Measurements from ENCODE around the gene RRP15.

The RRP15 gene

DNA sequence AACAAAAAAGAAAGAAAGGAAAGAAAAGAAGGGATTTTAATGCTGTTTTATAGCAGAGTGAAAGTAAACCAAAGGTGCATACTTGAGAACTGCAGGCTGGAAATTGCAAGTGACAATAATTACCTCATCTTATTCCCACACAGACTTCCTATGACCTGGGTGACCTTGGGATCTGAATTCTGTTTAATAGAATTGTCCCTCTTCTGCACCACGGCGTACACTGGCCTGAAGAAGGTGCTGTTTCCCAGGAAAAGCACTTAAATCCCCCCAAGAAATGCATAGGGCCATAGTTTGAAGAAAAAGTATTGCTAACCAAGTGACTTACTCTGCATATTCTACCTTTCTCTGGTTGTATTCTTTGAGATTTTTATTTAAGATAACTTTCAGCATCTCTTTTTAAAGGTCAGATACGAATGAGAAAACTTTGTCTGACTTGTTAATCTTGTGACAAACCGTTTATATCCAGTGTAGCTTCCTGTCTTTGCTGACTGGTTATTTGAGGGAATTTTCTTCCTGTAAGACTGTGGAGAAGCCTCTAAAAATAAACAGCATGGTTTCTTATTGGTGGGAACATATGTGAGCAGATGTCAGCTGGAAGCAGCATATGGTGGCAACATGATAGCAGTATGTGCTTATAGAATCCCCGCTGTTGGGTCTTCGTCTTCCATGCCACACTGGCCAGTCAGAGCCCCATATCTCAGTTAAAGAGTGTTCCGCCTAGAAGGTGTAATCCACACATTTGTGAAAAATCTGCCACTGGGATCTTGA lies 76.4 kb downstream of the RRP15 start:
- Histone ChIP-seq H3K4me1 (ENCODE audit: control insufficient read depth, insufficient read depth, low read length) (no peaks in the 10 kb centered on the region), H3K4me3 (ENCODE audit: low read length) (no peak overlapping the region), H3K27ac (ENCODE audit: low read length) (no peak overlapping the region), H3K27me3 (ENCODE audit: control insufficient read depth, insufficient read depth, low read length) (no peaks in the 10 kb centered on the region), H3K36me3 (ENCODE audit: control insufficient read depth, insufficient read depth, low read length) (no peaks in the 10 kb centered on the region), H3K9me3 (ENCODE audit: control insufficient read depth, insufficient read depth, low read length) (no peaks in the 10 kb centered on the region)
- DNase-seq (ENCODE audit: low read depth, low spot score): no peak
- WGBS (ENCODE audit: insufficient coverage, insufficient read length): no CpG with 5 or more reads among the region's 7 CpGs

DNA sequence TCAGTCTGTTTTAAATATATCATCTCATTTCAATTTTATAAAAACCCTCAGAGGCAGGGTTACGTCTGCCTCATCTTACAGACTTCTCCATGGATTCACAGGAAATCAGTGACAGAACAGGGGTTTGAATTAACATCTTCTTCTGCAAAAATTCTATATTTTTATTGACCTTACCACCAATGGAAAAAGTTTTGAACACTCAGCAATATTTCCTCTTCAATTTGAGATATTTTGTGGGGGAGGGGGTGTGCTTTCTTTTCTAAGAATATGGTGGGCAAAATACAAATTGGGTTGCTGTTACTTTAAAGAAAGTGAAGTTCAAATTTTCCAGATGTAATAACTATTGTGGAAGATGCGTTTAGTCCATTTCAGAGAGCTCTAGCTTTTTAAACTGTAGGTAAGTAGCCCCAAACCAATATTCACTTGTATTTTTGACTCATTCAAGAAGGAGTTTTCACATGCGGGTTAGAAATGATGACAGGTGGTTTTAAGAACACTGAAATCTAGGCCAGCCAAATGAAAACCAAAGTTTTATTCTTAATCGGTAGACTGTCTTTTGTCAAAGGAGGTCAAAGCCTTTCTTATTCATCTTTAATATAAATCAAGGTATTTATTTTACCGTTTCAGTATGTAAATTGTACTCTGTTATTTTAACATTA lies 77.5 kb downstream of the RRP15 start:
- no peak for DNase-seq (ENCODE audit: low read depth, low spot score)
- Histone ChIP-seq H3K4me3 (ENCODE audit: low read length) (no peak overlapping the region), H3K27me3 (ENCODE audit: control insufficient read depth, insufficient read depth, low read length) (no peaks in the 10 kb centered on the region), H3K9me3 (ENCODE audit: control insufficient read depth, insufficient read depth, low read length) (no peaks in the 10 kb centered on the region), H3K4me1 (ENCODE audit: control insufficient read depth, insufficient read depth, low read length) (no peaks in the 10 kb centered on the region), H3K27ac (ENCODE audit: low read length) (no peak overlapping the region), H3K36me3 (ENCODE audit: control insufficient read depth, insufficient read depth, low read length) (no peaks in the 10 kb centered on the region)
- no CpG with 5 or more reads among the region's 5 CpGs for WGBS (ENCODE audit: insufficient coverage, insufficient read length)

DNA sequence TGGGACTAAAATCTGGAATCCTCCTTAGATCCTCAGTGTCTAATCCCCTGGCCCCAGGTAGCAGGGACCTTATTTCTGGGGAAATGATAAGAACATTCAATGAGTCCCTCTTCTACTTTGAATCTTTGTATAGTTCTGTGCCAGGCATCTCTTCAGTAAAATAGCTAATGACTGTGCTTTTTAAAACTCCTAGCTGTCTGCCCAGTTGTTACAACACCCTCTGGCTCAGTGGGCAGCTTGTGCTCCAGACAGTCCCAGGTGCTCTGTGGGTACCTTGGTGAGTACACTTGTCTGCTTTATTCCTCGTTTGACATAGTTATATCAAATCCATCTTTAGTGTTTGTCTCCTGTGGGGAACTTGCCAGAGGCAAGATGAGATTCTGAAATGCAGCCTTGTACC lies 78.0 kb downstream of the RRP15 start:
- H3K27me3 ChIP-seq (ENCODE audit: control insufficient read depth, insufficient read depth, low read length): no peaks in the 10 kb centered on the region
- H3K9me3 ChIP-seq (ENCODE audit: control insufficient read depth, insufficient read depth, low read length): no peaks in the 10 kb centered on the region
- no peak overlapping the region for H3K27ac ChIP-seq (ENCODE audit: low read length)
- no CpG with 5 or more reads among the region's 1 CpG for WGBS (ENCODE audit: insufficient coverage, insufficient read length)
- H3K4me1 ChIP-seq (ENCODE audit: control insufficient read depth, insufficient read depth, low read length): no peaks in the 10 kb centered on the region
- H3K4me3 ChIP-seq (ENCODE audit: low read length): no peak overlapping the region
- H3K36me3 ChIP-seq (ENCODE audit: control insufficient read depth, insufficient read depth, low read length): no peaks in the 10 kb centered on the region
- DNase-seq (ENCODE audit: low read depth, low spot score): no peak

DNA sequence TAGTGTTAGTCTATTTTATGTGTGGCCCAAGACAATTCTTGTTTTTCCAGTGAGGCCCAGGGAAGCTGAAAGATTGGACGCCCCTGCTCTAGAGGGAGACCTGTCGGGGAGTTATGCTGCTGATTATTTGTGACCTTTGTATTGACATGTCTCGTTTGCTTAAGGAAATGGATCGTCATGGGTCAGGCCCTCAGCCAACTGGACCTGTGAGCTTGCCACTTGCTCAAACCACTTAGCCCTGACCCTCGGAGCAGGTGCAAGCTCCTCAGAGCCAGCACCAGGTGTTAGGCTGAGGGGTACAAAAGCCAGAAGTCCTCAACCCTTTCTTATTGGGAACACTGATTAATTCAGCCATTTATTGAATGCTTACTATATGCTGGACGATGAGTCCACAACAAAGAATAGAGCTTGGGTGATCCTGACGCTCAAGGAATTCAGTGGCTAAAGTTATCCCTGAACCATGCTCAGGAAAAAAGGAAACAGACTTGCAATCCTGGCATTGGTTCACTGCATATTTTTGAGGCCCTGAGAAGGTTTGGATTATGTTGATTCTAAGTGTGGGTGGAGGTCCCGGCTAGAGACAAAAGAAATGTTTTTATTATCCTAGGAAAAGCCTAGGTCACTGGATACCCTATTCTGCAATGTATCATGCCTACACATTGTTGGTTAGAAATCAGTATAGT lies 79.1 kb downstream of the RRP15 start:
- Histone ChIP-seq H3K4me1 (ENCODE audit: control insufficient read depth, insufficient read depth, low read length) (no peaks in the 10 kb centered on the region), H3K9me3 (ENCODE audit: control insufficient read depth, insufficient read depth, low read length) (no peaks in the 10 kb centered on the region), H3K4me3 (ENCODE audit: low read length) (no peak overlapping the region), H3K27me3 (ENCODE audit: control insufficient read depth, insufficient read depth, low read length) (no peaks in the 10 kb centered on the region), H3K36me3 (ENCODE audit: control insufficient read depth, insufficient read depth, low read length) (no peaks in the 10 kb centered on the region), H3K27ac (ENCODE audit: low read length) (no peak overlapping the region)
- WGBS (ENCODE audit: insufficient coverage, insufficient read length): no CpG with 5 or more reads among the region's 8 CpGs
- DNase-seq (ENCODE audit: low read depth, low spot score): no peak

DNA sequence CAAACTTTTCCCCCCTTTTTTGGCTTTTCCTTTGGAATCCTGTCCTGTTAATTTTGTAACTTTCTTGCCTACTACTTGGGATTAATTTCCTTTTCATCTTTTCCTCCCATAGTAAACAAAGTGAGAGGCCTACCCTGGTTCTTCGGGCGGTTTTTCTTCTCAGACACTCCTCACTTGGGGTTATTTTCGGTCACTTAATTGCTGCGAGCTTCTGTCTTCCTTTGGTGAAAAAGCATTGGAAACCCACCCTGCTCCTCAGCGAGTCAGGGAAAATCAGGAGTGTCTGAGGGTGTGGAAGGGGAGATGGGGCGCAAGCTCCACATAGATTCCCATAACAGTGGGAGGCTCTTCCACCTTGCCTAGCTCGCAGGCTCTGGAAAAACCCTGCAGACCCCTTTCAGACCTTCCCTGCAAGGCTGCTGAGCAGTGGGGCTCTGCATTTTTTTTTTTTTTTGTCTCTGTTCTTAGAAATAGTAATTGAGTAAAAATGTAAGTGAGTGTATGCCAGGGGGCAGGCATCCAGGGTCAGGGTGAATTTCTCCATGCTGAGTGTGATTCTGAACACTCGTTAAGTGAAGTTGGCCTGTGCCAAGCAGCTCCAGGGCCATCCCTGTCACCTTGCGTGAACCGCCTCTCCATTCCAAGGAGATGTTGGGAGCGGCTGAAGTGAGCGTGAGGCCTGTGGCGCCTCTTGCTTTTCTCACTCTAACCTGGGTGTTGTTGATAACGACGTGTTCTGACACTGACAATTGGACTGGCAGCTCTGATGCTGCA lies 80.3 kb downstream of the RRP15 start:
- Histone ChIP-seq H3K4me3 (ENCODE audit: low read length) (no peak overlapping the region), H3K36me3 (ENCODE audit: control insufficient read depth, insufficient read depth, low read length) (no peaks in the 10 kb centered on the region), H3K9me3 (ENCODE audit: control insufficient read depth, insufficient read depth, low read length) (no peaks in the 10 kb centered on the region), H3K27me3 (ENCODE audit: control insufficient read depth, insufficient read depth, low read length) (no peaks in the 10 kb centered on the region), H3K27ac (ENCODE audit: low read length) (no peak overlapping the region), H3K4me1 (ENCODE audit: control insufficient read depth, insufficient read depth, low read length) (no peaks in the 10 kb centered on the region)
- DNase-seq (ENCODE audit: low read depth, low spot score): no peak
- no CpG with 5 or more reads among the region's 15 CpGs for WGBS (ENCODE audit: insufficient coverage, insufficient read length)

DNA sequence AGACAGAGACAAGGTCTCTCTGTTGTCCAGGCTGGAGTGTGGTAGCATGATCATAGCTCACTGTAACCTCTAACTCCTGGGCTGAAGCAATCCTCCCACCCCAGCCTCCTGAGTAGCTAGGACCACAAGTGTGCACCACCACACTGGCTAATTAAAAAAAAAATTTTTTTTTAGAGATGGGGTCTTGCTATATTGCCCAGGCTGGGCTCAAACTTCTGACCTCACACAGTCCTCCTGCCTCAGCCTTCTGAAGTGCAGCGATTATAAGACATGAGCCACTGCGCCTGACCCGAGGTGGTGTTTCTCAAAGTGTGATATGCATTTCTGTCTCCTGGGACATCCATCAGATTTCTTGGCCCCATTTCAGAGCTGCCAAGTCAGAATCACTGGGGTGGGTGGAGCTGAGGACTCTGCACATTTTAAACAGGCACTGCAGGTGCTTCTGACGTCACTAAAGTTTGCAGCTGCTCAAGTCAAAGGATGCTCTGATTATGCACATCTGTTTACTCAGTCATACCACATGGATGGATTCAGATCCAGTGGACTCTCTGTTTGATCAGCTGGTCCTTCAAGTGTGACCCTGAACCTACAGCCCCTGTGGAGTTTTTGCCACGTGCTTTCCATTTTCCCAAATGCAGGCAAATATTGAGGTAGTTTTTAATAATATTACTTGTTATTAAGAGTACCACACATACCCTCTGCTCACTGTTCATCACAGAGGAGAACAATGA lies 81.4 kb downstream of the RRP15 start:
- Histone ChIP-seq H3K36me3 (ENCODE audit: control insufficient read depth, insufficient read depth, low read length) (no peaks in the 10 kb centered on the region), H3K9me3 (ENCODE audit: control insufficient read depth, insufficient read depth, low read length) (no peaks in the 10 kb centered on the region), H3K27ac (ENCODE audit: low read length) (no peak overlapping the region), H3K4me1 (ENCODE audit: control insufficient read depth, insufficient read depth, low read length) (no peaks in the 10 kb centered on the region), H3K27me3 (ENCODE audit: control insufficient read depth, insufficient read depth, low read length) (no peaks in the 10 kb centered on the region), H3K4me3 (ENCODE audit: low read length) (no peak overlapping the region)
- WGBS (ENCODE audit: insufficient coverage, insufficient read length): no CpG with 5 or more reads among the region's 5 CpGs
- DNase-seq (ENCODE audit: low read depth, low spot score): no peak

DNA sequence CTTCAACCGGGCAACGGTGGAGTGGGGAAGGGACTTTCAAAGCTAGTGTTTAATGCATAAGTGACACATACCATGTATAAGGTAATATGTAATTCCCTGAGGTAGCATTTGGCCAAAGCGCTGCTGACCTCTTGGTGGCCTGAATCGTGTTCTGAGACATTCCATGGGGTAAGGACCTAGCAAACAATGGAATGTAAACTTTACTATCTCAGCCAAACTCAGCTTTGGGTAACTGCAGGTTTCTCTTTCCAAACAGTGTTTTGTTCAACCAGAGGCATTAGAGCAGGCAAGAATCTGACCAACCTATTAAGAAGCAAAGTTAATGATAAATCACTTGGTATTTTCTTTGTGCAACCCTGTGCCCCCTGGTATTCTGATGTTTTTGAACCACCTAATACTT lies 82.0 kb downstream of the RRP15 start:
- no peak for DNase-seq (ENCODE audit: low read depth, low spot score)
- Histone ChIP-seq H3K27me3 (ENCODE audit: control insufficient read depth, insufficient read depth, low read length) (no peaks in the 10 kb centered on the region), H3K4me1 (ENCODE audit: control insufficient read depth, insufficient read depth, low read length) (no peaks in the 10 kb centered on the region), H3K4me3 (ENCODE audit: low read length) (no peak overlapping the region), H3K27ac (ENCODE audit: low read length) (no peak overlapping the region), H3K36me3 (ENCODE audit: control insufficient read depth, insufficient read depth, low read length) (no peaks in the 10 kb centered on the region), H3K9me3 (ENCODE audit: control insufficient read depth, insufficient read depth, low read length) (no peaks in the 10 kb centered on the region)
- WGBS (ENCODE audit: insufficient coverage, insufficient read length): no CpG with 5 or more reads among the region's 4 CpGs

DNA sequence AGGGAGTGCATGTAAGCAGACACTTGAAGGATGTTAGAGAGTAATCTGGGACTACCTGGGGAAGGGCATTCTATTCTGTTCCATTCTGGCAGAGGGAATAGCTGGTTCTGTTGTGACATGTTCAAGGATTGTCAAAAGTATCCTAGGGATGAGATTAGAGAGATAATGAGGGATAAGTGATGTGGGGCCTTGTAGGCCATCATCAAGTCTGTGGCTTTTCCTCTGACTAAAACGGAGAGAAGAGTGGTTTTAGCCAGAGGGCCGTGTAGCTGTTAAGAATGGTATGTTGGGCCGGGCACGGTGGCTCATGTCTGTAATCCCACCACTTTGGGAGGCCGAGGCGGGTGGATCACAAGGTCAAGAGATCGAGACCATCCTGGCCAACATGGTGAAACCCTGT lies 83.6 kb downstream of the RRP15 start:
- H3K27me3 ChIP-seq (ENCODE audit: control insufficient read depth, insufficient read depth, low read length): no peaks in the 10 kb centered on the region
- no CpG with 5 or more reads among the region's 7 CpGs for WGBS (ENCODE audit: insufficient coverage, insufficient read length)
- no peaks in the 10 kb centered on the region for H3K36me3 ChIP-seq (ENCODE audit: control insufficient read depth, insufficient read depth, low read length)
- no peak overlapping the region for H3K27ac ChIP-seq (ENCODE audit: low read length)
- H3K4me3 ChIP-seq (ENCODE audit: low read length): no peak overlapping the region
- DNase-seq (ENCODE audit: low read depth, low spot score): no peak
- H3K9me3 ChIP-seq (ENCODE audit: control insufficient read depth, insufficient read depth, low read length): no peaks in the 10 kb centered on the region
- no peaks in the 10 kb centered on the region for H3K4me1 ChIP-seq (ENCODE audit: control insufficient read depth, insufficient read depth, low read length)

DNA sequence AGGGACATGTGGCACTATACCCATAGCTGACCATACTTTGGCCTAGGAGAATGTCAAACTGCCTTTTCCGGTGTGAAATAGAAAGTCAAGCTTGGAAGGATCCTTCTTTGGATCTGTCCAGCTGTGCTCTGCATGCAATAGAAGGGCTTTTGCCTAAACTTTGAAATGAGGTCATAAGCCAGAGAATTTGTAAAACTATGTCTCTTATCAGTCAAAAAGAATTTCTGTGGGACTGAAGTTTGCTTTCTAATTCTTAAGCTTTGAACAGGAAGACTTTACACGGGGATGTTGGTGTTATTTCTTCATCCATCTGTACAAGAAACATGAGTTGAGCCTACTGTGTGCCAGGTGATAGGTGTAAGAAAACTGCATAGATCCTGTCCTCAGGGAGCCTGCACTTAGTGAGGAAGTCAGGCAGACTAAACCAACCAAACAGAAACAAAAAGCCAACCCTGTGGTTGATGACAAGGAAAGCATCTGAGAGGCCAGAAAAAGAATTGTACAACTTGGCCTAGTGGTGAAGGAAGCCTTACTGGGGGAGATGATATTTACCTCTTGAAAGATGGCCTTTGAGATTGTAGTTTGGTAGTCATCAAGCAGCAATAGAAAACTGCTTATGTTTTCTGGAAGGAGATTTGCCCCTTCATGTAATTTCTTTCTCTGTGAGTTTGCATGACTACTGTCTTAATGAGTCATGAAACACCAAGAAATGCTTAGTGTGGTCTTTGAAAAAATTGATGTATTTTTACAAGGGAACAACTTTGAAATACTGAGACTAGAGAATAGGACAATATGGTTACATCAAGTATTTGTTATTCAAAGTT lies 84.8 kb downstream of the RRP15 start:
- Histone ChIP-seq H3K9me3 (ENCODE audit: control insufficient read depth, insufficient read depth, low read length) (no peaks in the 10 kb centered on the region), H3K27me3 (ENCODE audit: control insufficient read depth, insufficient read depth, low read length) (no peaks in the 10 kb centered on the region), H3K4me3 (ENCODE audit: low read length) (no peak overlapping the region), H3K4me1 (ENCODE audit: control insufficient read depth, insufficient read depth, low read length) (no peaks in the 10 kb centered on the region), H3K36me3 (ENCODE audit: control insufficient read depth, insufficient read depth, low read length) (no peaks in the 10 kb centered on the region), H3K27ac (ENCODE audit: low read length) (no peak overlapping the region)
- DNase-seq (ENCODE audit: low read depth, low spot score): no peak
- WGBS (ENCODE audit: insufficient coverage, insufficient read length): no CpG with 5 or more reads among the region's 2 CpGs
